ENCODE data around the gene SLC48A1.

Gene SLC48A1

GRCh38 chr12:47786662-47787280 lies 13.7 kb downstream of the SLC48A1 start:
- TF ChIP-seq SPI1 (IDR thresholded peaks at IDR 0.05; ENCODE audit: borderline replicate concordance, low read depth), result no peak
- TF ChIP-seq REST (IDR thresholded peaks at IDR 0.05; ENCODE audit: insufficient replicate concordance, low read depth), result no peak
- no peak for TF ChIP-seq CTCF (IDR thresholded peaks at IDR 0.05; ENCODE audit: insufficient read depth, low read length)
- no peak for TF ChIP-seq POLR2AphosphoS5 (IDR thresholded peaks at IDR 0.05; ENCODE audit: low read depth)
- no peak for TF ChIP-seq GABPA (IDR thresholded peaks at IDR 0.05; ENCODE audit: low read depth)
- Histone ChIP-seq H3K4me3 (replicated peaks; ENCODE audit: insufficient read depth, low read length) (no peak overlapping the region), H3K27me3 (ENCODE audit: insufficient read depth, poor library complexity, severe bottlenecking) (no peaks in the 10 kb centered on the region), H3K27ac (replicated peaks) (no peak overlapping the region)
- DNase-seq (ENCODE audit: low read depth in 1 of 2, low spot score in 1 of 2), result no peak

DNA sequence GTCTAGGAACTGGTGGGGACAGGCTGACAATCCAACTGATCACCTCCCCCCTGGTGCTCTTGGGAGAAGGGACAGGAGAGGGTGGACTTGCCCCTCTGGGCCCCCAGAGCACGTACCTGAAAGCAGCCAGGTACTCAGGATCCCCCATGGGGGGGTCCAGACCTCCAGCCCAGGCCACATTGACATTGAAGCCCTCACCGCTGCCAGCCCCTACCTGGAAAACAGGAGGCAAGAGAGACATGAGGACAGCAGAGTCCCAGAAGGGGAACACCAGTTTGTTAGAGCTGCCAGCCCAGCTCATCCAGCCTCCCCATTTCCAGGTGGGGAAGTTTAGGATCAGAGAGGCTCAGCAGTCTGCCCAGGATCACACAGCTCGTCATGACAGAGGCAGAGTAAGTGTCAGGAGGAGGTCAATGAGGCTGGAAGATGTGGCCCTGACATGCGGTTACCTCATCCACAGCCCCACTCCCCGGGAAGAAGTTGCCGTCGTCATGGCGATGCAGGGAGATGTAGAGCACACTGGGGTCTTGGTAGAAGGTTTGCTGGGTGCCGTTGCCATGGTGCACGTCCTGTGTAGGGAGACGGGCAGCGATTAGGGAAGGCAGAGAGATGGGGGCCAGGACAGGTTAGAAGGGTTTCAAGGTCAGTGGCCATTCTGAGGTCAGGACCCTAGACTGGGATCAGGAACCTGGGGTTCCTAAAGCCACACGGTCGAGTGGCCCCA lies 14.7 kb downstream of the SLC48A1 start:
- H3K27me3 ChIP-seq (ENCODE audit: insufficient read depth, poor library complexity, severe bottlenecking), result no peaks in the 10 kb centered on the region
- no peak overlapping the region for H3K4me3 ChIP-seq (replicated peaks; ENCODE audit: insufficient read depth, low read length)
- no peak overlapping the region for H3K27ac ChIP-seq (replicated peaks)
- no peak for TF ChIP-seq POLR2AphosphoS5 (IDR thresholded peaks at IDR 0.05; ENCODE audit: low read depth)
- no peak for TF ChIP-seq GABPA (IDR thresholded peaks at IDR 0.05; ENCODE audit: low read depth)
- TF ChIP-seq CTCF (IDR thresholded peaks at IDR 0.05; ENCODE audit: insufficient read depth, low read length), result no peak
- TF ChIP-seq SPI1 (IDR thresholded peaks at IDR 0.05; ENCODE audit: borderline replicate concordance, low read depth), result no peak
- TF ChIP-seq REST (IDR thresholded peaks at IDR 0.05; ENCODE audit: insufficient replicate concordance, low read depth), result no peak
- no peak for DNase-seq (ENCODE audit: low read depth in 1 of 2, low spot score in 1 of 2)

DNA sequence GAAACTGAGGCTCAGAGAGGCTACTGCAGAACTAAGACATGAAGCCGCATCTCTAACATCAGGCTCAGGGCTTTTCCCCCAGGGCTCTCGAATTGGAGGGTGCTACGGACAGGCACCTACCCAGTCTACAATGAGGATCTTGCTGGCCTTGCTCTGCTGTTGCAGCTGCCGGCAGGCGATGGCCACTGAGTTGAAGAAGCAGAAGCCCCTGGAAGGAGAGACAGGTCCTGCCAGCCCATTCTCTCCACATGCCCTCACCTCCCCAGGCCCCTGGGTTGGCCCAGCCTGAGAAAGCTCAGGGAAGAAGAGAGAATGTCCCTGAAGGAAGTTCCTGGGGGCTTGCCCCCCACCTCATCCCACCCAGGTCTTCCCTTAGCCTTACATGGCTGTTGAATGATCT lies 16.1 kb downstream of the SLC48A1 start:
- TF ChIP-seq GABPA (IDR thresholded peaks at IDR 0.05; ENCODE audit: low read depth), result no peak
- TF ChIP-seq CTCF (IDR thresholded peaks at IDR 0.05; ENCODE audit: insufficient read depth, low read length), result no peak
- TF ChIP-seq POLR2AphosphoS5 (IDR thresholded peaks at IDR 0.05; ENCODE audit: low read depth), result no peak
- no peak for TF ChIP-seq SPI1 (IDR thresholded peaks at IDR 0.05; ENCODE audit: borderline replicate concordance, low read depth)
- TF ChIP-seq REST (IDR thresholded peaks at IDR 0.05; ENCODE audit: insufficient replicate concordance, low read depth), result no peak
- Histone ChIP-seq H3K4me3 (replicated peaks; ENCODE audit: insufficient read depth, low read length) (no peak overlapping the region), H3K27me3 (ENCODE audit: insufficient read depth, poor library complexity, severe bottlenecking) (no peaks in the 10 kb centered on the region), H3K27ac (replicated peaks) (no peak overlapping the region)
- DNase-seq (ENCODE audit: low read depth in 1 of 2, low spot score in 1 of 2), result no peak
